Measurements from ENCODE around the gene TSC22D2.
"Not testable (repeated sequence)": the region's sequence is repeated elsewhere in the genome, so short reads cannot be mapped to it uniquely, and the experiment has no call there.

The TSC22D2 gene

GRCh38 chr3:150494411-150494977 is 86.4 kb downstream of the TSC22D2 start:
- TF ChIP-seq MYC (IDR thresholded peaks at IDR 0.05; ENCODE audit: low read depth, low read length) (no peak), POLR2A (IDR thresholded peaks at IDR 0.05; ENCODE audit: extremely low read depth, insufficient read length) (no peak)
- TF ChIP-seq, protein P1, sequence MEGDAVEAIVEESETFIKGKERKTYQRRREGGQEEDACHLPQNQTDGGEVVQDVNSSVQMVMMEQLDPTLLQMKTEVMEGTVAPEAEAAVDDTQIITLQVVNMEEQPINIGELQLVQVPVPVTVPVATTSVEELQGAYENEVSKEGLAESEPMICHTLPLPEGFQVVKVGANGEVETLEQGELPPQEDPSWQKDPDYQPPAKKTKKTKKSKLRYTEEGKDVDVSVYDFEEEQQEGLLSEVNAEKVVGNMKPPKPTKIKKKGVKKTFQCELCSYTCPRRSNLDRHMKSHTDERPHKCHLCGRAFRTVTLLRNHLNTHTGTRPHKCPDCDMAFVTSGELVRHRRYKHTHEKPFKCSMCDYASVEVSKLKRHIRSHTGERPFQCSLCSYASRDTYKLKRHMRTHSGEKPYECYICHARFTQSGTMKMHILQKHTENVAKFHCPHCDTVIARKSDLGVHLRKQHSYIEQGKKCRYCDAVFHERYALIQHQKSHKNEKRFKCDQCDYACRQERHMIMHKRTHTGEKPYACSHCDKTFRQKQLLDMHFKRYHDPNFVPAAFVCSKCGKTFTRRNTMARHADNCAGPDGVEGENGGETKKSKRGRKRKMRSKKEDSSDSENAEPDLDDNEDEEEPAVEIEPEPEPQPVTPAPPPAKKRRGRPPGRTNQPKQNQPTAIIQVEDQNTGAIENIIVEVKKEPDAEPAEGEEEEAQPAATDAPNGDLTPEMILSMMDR (IDR thresholded peaks at IDR 0.05; ENCODE audit: low read depth, low read length): no peak
- TF ChIP-seq, protein P2, sequence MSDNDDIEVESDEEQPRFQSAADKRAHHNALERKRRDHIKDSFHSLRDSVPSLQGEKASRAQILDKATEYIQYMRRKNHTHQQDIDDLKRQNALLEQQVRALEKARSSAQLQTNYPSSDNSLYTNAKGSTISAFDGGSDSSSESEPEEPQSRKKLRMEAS (IDR thresholded peaks at IDR 0.05; ENCODE audit: low read depth, low read length): no peak
- DNase-seq (ENCODE audit: low read depth): no peak
- no peak overlapping the region for H3K4me3 ChIP-seq (ENCODE audit: low read depth, low read length)

- DNase-seq (ENCODE audit: low read depth): peak; percentile 10
- TF ChIP-seq POLR2A (IDR thresholded peaks at IDR 0.05; ENCODE audit: extremely low read depth, insufficient read length): no peak
- TF ChIP-seq, protein P1 (IDR thresholded peaks at IDR 0.05; ENCODE audit: low read depth, low read length): no peak
- TF ChIP-seq, protein P2 (IDR thresholded peaks at IDR 0.05; ENCODE audit: low read depth, low read length): no peak
- no peak for TF ChIP-seq MYC (IDR thresholded peaks at IDR 0.05; ENCODE audit: low read depth, low read length)
- H3K4me3 ChIP-seq (ENCODE audit: low read depth, low read length): no peak overlapping the region
These were observed 87.1 kb downstream of the TSC22D2 start for GRCh38 chr3:150495149-150495548.

- H3K4me3 ChIP-seq (ENCODE audit: low read depth, low read length): no peak overlapping the region
- TF ChIP-seq, protein P1 (IDR thresholded peaks at IDR 0.05; ENCODE audit: low read depth, low read length): peak; percentile 47
- TF ChIP-seq MYC (IDR thresholded peaks at IDR 0.05; ENCODE audit: low read depth, low read length) (no peak), POLR2A (IDR thresholded peaks at IDR 0.05; ENCODE audit: extremely low read depth, insufficient read length) (no peak)
- TF ChIP-seq, protein P2 (IDR thresholded peaks at IDR 0.05; ENCODE audit: low read depth, low read length): no peak
- DNase-seq (ENCODE audit: low read depth): peak; percentile 51
These were observed 87.6 kb downstream of the TSC22D2 start for GRCh38 chr3:150495563-150496168.

- DNase-seq (ENCODE audit: low read depth): peak; percentile 16
- no peak for TF ChIP-seq POLR2A (IDR thresholded peaks at IDR 0.05; ENCODE audit: extremely low read depth, insufficient read length)
- no peak for TF ChIP-seq MYC (IDR thresholded peaks at IDR 0.05; ENCODE audit: low read depth, low read length)
- TF ChIP-seq, protein P1 (IDR thresholded peaks at IDR 0.05; ENCODE audit: low read depth, low read length): no peak
- TF ChIP-seq, protein P2 (IDR thresholded peaks at IDR 0.05; ENCODE audit: low read depth, low read length): no peak
- no peak overlapping the region for H3K4me3 ChIP-seq (ENCODE audit: low read depth, low read length)
These were observed 89.9 kb downstream of the TSC22D2 start for GRCh38 chr3:150497956-150498355.

- DNase-seq (ENCODE audit: low read depth); H3K4me3 ChIP-seq (ENCODE audit: low read depth, low read length): not testable (repeated sequence)
These were observed 92.9 kb downstream of the TSC22D2 start for GRCh38 chr3:150500960-150501359.

- no peak for DNase-seq (ENCODE audit: low read depth)
- no peak overlapping the region for H3K4me3 ChIP-seq (ENCODE audit: low read depth, low read length)
- TF ChIP-seq, protein P1 (IDR thresholded peaks at IDR 0.05; ENCODE audit: low read depth, low read length): no peak
- TF ChIP-seq, protein P2 (IDR thresholded peaks at IDR 0.05; ENCODE audit: low read depth, low read length): no peak
- no peak for TF ChIP-seq POLR2A (IDR thresholded peaks at IDR 0.05; ENCODE audit: extremely low read depth, insufficient read length)
These were observed 95.5 kb downstream of the TSC22D2 start for GRCh38 chr3:150503402-150504099.

All from NB4 (cell line).